Epithelial cell of esophagus (primary cell): ENCODE results near the gene ADGRG2.

ENCODE experiments used
- DNase-seq: peaks from one replicate; pipeline ENCODE4 v3.0.0; 2010; ENCODE audit warnings: low read depth
- H3K4me3 ChIP-seq: 2 replicates; pipeline ENCODE4 v1.5.1; 2011; ENCODE audit warnings: mild to moderate bottlenecking, low read length, control low read depth
- TF ChIP-seq, protein P1 (sequence below): IDR thresholded peaks from 2 replicates; pipeline ENCODE4 v1.5.1; 2011; ENCODE audit warnings: low read depth, mild to moderate bottlenecking, low read length, control low read depth, inconsistent platforms; ENCODE audit not compliant: insufficient read depth; ENCODE audit errors: missing control alignments

The ADGRG2 gene

GRCh38 chrX:19064175-19064574 is 58.1 kb downstream of the ADGRG2 start:
- peak; percentile 72 for DNase-seq
- TF ChIP-seq, protein P1, sequence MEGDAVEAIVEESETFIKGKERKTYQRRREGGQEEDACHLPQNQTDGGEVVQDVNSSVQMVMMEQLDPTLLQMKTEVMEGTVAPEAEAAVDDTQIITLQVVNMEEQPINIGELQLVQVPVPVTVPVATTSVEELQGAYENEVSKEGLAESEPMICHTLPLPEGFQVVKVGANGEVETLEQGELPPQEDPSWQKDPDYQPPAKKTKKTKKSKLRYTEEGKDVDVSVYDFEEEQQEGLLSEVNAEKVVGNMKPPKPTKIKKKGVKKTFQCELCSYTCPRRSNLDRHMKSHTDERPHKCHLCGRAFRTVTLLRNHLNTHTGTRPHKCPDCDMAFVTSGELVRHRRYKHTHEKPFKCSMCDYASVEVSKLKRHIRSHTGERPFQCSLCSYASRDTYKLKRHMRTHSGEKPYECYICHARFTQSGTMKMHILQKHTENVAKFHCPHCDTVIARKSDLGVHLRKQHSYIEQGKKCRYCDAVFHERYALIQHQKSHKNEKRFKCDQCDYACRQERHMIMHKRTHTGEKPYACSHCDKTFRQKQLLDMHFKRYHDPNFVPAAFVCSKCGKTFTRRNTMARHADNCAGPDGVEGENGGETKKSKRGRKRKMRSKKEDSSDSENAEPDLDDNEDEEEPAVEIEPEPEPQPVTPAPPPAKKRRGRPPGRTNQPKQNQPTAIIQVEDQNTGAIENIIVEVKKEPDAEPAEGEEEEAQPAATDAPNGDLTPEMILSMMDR, result no peak

DNA sequence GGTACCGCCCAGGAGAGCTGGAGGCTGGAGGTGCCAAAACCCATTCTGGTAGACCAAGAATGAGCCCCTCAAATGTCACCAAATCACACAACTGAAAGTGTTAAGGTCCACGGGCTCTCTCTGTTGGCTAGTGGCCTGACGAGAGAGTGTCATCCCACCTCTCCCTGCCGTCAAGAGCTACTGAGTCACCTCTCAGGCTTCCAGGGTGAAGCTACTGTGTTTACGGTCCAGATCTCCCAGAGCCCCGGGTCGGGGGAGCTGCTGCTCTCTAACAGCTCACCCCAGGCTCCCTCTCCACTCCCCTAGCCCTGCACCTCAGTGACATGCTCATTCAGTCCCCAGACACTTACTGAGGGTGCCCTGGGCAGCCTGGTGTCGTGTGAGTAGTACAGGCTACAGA is 59.2 kb downstream of the ADGRG2 start:
- no peak overlapping the region for H3K4me3 ChIP-seq
- DNase-seq, result no peak
- TF ChIP-seq, protein P1, result no peak

More at GRCh38 chrX:19064175-19064574, 58.1 kb downstream of the ADGRG2 start:
- H3K4me3 ChIP-seq, result no peak overlapping the region

DNA sequence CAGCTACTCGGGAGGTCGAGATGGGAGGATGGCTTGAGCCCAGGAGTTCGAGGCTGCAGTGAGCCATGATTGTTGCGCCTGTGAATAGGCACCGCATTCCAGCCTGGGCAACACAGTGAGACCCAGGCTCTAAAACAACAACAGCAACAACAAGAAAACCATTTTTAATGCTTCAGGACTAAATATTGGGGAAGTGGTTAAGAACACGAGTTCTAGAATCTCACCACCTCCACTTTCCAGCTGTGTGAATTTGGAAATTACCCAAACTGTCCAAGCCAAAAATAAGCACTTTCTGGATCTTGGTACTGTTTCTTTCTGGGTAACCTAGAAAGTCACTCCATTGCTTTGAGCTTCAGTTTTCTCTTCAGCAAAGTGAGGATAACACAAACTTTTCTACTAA is 63.2 kb downstream of the ADGRG2 start:
- DNase-seq, result no peak
- TF ChIP-seq, protein P1, result no peak

GRCh38 chrX:19057856-19058255 is 64.4 kb downstream of the ADGRG2 start:
- TF ChIP-seq, protein P1, result no peak
- no peak for DNase-seq
- no peak overlapping the region for H3K4me3 ChIP-seq

More for the DNA sequence above, 63.2 kb downstream of the ADGRG2 start:
- no peak overlapping the region for H3K4me3 ChIP-seq

- DNase-seq, result no peak
- TF ChIP-seq, protein P1, result no peak
- H3K4me3 ChIP-seq, result no peak overlapping the region
These were observed 73.2 kb downstream of the ADGRG2 start for GRCh38 chrX:19049110-19049509.

GRCh38 chrX:19046343-19047215 is 75.7 kb downstream of the ADGRG2 start:
- peak; percentile 75 for DNase-seq

More at GRCh38 chrX:19046343-19047215, 75.7 kb downstream of the ADGRG2 start:
- no peak overlapping the region for H3K4me3 ChIP-seq
- TF ChIP-seq, protein P1, result no peak
